Lung (tissue), 12 donors: ENCODE results near the gene INAFM1. TPM values are rescaled to one million over a fixed set of nuclear protein-coding genes. Genes with fewer than 3 reads are reported as not detected.

Source experiments
- ATAC-seq: fragments of 200-7000 bp; cut with Tn5 transposase; one replicate; pipeline ENCODE4 v1.9.1; 2020; ENCODE audit warnings: moderate number of reproducible peaks; ENCODE audit not compliant: insufficient read depth, low FRiP score
- DNase-seq, 3 donors: peaks; one replicate each; pipeline ENCODE4 v3.0.0-alpha.2; 2013 to 2017
- H3K27ac ChIP-seq, 2 donors: one replicate each; pipeline ENCODE4 v1.5.1; 2013; ENCODE audit warnings: mild to moderate bottlenecking in 2 of 2, moderate library complexity in 2 of 2, control low read depth in 1 of 2, inconsistent platforms in 1 of 2, low read depth in 1 of 2, low read length in 1 of 2
- H3K27me3 ChIP-seq, 3 donors: one replicate each; pipeline ENCODE4 v1.5.1; 2013; ENCODE audit warnings: low read length in 2 of 3; ENCODE audit not compliant: control insufficient read depth in 3 of 3, insufficient read depth in 3 of 3
- H3K36me3 ChIP-seq, 4 donors: one replicate each; pipeline ENCODE4 v1.5.1; 2013; ENCODE audit warnings: low read length in 4 of 4, mild to moderate bottlenecking in 1 of 4, moderate library complexity in 1 of 4; ENCODE audit not compliant: control insufficient read depth in 4 of 4, insufficient read depth in 4 of 4
- H3K4me1 ChIP-seq, 5 donors: one replicate each; pipeline ENCODE4 v1.5.1; 2013; ENCODE audit warnings: low read length in 5 of 5, mild to moderate bottlenecking in 2 of 5, moderate library complexity in 1 of 5; ENCODE audit not compliant: control insufficient read depth in 5 of 5, insufficient read depth in 5 of 5
- H3K4me3 ChIP-seq: one replicate; pipeline ENCODE4 v1.5.1; 2013; ENCODE audit warnings: mild to moderate bottlenecking, control low read depth, moderate library complexity
- H3K9ac ChIP-seq, 2 donors: one replicate each; pipeline ENCODE4 v1.5.1; 2013; ENCODE audit warnings: low read length in 2 of 2, control low read depth in 1 of 2; ENCODE audit not compliant: insufficient read depth in 1 of 2
- H3K9me3 ChIP-seq, 4 donors: one replicate each; pipeline ENCODE4 v1.5.1; 2013; ENCODE audit warnings: low read length in 3 of 4, mild to moderate bottlenecking in 1 of 4, moderate library complexity in 1 of 4; ENCODE audit not compliant: control insufficient read depth in 4 of 4, insufficient read depth in 3 of 4
- WGBS, 2 donors: extraction: QIAGEN DNeasy Blood & Tissue Kit; methylation state at CpG; one replicate each; pipeline ENCODE4 v1.1.7; 2013; 5-methylcytosine and 5-hydroxymethylcytosine counted together
- polyA plus RNA-seq, 2 donors: library from polyadenylated mRNA; stranded (reverse); fragments of 200-250 nt; gene quantifications; one replicate each; pipeline ENCODE4 v1.2.1, GENCODE V29; 2013
- total RNA-seq, 2 donors: library from RNA; depleted of rRNA in 1 of 2; stranded (reverse); fragments of >200 nt in 1 of 2; gene quantifications; one replicate each; pipeline ENCODE4 v1.2.1, GENCODE V29; 2014 to 2021
- TF ChIP-seq, protein P1 (sequence below): IDR thresholded peaks from 2 replicates; pipeline ENCODE4 v1.5.1; 2012; ENCODE audit warnings: mild to moderate bottlenecking; ENCODE audit errors: control extremely low read depth, extremely low read depth
- donor health status: control.
- donor health status: control.
- donor health status: Bipolar disorder and iron deficiency.
- donor health status: healthy.
- donor health status: DM: yes; HTN: yes; CAD: no.

The INAFM1 gene
- total and polyA plus RNA-seq, 4 donors, result 2.4 to 33.5 (median 12.1) TPM

GRCh38 chr19:47264629-47265028, 10.1 kb upstream of the INAFM1 start:
- peaks cover 14 to 54% (median 42%) of the 10 kb centered on the region in 4 donors for H3K36me3 ChIP-seq
- ATAC-seq (no peak), DNase-seq (no peak)
- H3K9ac ChIP-seq, result no peak overlapping the region
- H3K27me3 ChIP-seq, result no peaks in the 10 kb centered on the region
- no peaks in the 10 kb centered on the region for H3K4me1 ChIP-seq
- TF ChIP-seq, protein P1, sequence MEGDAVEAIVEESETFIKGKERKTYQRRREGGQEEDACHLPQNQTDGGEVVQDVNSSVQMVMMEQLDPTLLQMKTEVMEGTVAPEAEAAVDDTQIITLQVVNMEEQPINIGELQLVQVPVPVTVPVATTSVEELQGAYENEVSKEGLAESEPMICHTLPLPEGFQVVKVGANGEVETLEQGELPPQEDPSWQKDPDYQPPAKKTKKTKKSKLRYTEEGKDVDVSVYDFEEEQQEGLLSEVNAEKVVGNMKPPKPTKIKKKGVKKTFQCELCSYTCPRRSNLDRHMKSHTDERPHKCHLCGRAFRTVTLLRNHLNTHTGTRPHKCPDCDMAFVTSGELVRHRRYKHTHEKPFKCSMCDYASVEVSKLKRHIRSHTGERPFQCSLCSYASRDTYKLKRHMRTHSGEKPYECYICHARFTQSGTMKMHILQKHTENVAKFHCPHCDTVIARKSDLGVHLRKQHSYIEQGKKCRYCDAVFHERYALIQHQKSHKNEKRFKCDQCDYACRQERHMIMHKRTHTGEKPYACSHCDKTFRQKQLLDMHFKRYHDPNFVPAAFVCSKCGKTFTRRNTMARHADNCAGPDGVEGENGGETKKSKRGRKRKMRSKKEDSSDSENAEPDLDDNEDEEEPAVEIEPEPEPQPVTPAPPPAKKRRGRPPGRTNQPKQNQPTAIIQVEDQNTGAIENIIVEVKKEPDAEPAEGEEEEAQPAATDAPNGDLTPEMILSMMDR, result no peak
- no peak overlapping the region for H3K27ac ChIP-seq
- no peaks in the 10 kb centered on the region for H3K9me3 ChIP-seq
- 94 to 95% methylated on average over 30 of the region's 30 CpGs for WGBS, 2 donors
- no peak overlapping the region for H3K4me3 ChIP-seq

- Histone ChIP-seq H3K9me3 (no peaks in the 10 kb centered on the region), H3K36me3 (peaks cover 15 to 52% (median 29%) of the 10 kb centered on the region in 4 donors), H3K4me1 (no peaks in the 10 kb centered on the region), H3K9ac (no peak overlapping the region), H3K4me3 (no peak overlapping the region), H3K27ac (no peak overlapping the region), H3K27me3 (no peaks in the 10 kb centered on the region)
- ATAC-seq (no peak), DNase-seq (peak in 1 of 3 donors; percentile 53)
- TF ChIP-seq, protein P1, result no peak
- 92 to 94% methylated on average over 20 to 21 of the region's 21 CpGs for WGBS, 2 donors
Observed at GRCh38 chr19:47266401-47266941, 8.2 kb upstream of the INAFM1 start.

DNA sequence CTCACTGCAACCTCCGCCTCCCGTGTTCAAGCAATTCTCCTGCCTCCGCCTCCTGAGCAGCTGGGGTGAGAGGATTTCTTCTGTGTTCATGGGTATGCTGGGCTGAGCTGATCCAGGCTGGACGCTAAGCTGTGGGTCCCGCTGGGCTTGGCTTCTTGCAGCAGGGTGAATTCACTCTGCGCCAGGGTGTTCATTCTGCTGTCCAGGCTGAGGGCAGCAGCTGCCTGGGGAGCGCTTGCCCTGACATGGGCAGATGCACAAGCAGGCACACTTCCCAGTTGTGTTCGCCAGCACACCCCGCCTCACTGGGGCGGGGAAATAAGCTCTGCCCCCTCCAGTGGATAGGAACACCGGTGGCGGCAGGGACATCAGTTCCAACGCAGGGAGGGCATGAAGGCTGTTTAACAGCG, 7.3 kb upstream of the INAFM1 start:
- TF ChIP-seq, protein P1, result no peak
- H3K9me3 ChIP-seq, result no peaks in the 10 kb centered on the region
- H3K27me3 ChIP-seq, result no peaks in the 10 kb centered on the region
- H3K4me1 ChIP-seq, result peaks cover 0 to 4% (median under 1%) of the 10 kb centered on the region in 5 donors
- H3K27ac ChIP-seq, result no peak overlapping the region
- no peak for ATAC-seq
- no peak overlapping the region for H3K9ac ChIP-seq
- H3K36me3 ChIP-seq, result peaks cover 16 to 54% (median 29%) of the 10 kb centered on the region in 4 donors
- 93 to 96% methylated on average over 14 of the region's 14 CpGs for WGBS, 2 donors
- DNase-seq, result no peak
- H3K4me3 ChIP-seq, result no peak overlapping the region

DNA sequence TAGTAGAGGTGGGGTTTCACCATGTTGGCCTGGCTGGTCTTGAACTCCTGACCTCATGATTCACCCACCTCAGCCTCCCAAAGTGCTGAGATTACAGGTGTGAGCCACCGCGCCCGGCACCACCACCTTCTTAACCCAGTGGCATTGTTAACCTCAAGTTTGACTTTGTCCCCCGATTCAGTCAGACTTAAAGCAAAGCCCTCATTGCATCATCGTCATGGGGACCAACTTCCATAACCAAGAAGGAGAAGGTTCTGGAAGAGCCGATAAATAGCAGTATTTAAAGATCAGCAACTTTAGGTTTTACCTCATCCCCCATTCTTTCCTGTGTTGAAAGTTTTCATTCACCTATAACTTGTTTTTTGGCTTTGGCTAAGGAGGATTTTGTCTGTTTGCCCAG, 6.7 kb upstream of the INAFM1 start:
- Histone ChIP-seq H3K9ac (no peak overlapping the region), H3K27me3 (no peaks in the 10 kb centered on the region), H3K4me1 (peaks cover 0 to 10% (median 7%) of the 10 kb centered on the region in 5 donors), H3K4me3 (no peak overlapping the region), H3K27ac (no peak overlapping the region), H3K9me3 (no peaks in the 10 kb centered on the region), H3K36me3 (peaks cover 16 to 52% (median 25%) of the 10 kb centered on the region in 4 donors)
- TF ChIP-seq, protein P1, result no peak
- DNase-seq (no peak), ATAC-seq (no peak)
- WGBS, 2 donors, result 88% methylated on average over 6 of the region's 6 CpGs
